ENCODE data around the gene ANAPC10. TPM values are rescaled to one million over a fixed set of nuclear protein-coding genes. Genes with fewer than 3 reads are reported as not detected.

ANAPC10 gene
- polyA plus RNA-seq, 2 of the 4 experiments (the other 2 are of a cell fraction), result 16.4 to 33.8 TPM

DNA sequence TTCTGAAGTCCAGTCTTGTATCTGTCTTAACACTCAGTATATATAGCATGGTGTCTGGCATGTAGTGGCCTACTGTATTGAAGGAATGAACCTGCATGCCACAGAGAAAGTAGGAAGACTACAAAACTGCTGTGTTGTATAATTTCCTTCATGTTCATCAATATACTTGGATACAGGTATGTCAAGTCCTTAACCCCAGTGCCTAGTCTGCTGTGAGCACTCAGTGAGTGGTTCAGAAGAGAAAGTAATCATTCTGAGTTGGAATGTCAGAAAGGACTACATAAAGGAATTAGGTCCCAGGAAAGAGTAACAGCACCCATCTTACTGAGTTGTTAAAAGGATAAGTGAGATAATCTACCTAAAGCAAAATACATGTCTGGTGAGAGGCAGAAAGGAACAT is 32.1 kb upstream of the ANAPC10 start:
- ATAC-seq, result peak; percentile 19 to 29; a peak in 3 of 6 replicates
- no peaks in the 10 kb centered on the region for H3K4me1 ChIP-seq
- H3K9me3 ChIP-seq, result no peaks in the 10 kb centered on the region
- H3K27ac ChIP-seq, result no peak overlapping the region
- ChIA-PET POLR2A (no interaction called here), CTCF (no interaction called here)
- H3K4me2 ChIP-seq, result no peak overlapping the region
- FAIRE-seq, result no peak
- DNase-seq (ENCODE audit: low read depth in 1 of 2, low spot score in 1 of 2), result no peak
- TF ChIP-seq GATA3 (IDR thresholded peaks at IDR 0.05; ENCODE audit: borderline replicate concordance) (no peak), POLR2AphosphoS2 (conservative IDR thresholded peaks at IDR 0.05; ENCODE audit: low read length) (0 out of 2 replicates have a peak, but pooled peaks have one; percentile 60), FOXS1 (CRISPR knock-in tag; IDR thresholded peaks at IDR 0.05) (no peak)
- no peak overlapping the region for H3K4me3 ChIP-seq

DNA sequence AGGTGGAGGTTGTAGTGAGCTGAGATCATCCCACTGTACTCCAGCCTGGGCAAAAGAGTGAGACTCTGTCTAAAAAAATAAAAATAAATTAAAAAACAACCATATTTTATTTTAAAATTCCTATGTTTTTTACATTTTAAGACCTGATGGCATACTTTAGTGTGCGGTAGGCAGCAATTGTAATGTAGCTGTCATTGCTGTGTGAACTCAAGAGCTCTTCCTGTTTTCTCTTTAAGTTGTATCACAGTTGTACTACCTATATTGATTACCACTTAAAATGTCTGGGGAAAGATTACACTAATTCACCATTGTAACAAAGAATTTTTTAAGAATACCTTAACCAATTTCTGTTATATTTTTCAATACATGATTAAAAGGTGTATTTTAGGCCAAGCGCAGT is 27.4 kb upstream of the ANAPC10 start:
- no peak overlapping the region for H3K4me3 ChIP-seq
- ATAC-seq (no peak), FAIRE-seq (no peak), DNase-seq (ENCODE audit: low read depth in 1 of 2, low spot score in 1 of 2) (no peak)
- H3K27ac ChIP-seq, result no peak overlapping the region
- H3K4me1 ChIP-seq, result no peaks in the 10 kb centered on the region
- ChIA-PET POLR2A (no interaction called here), CTCF (no interaction called here)
- TF ChIP-seq MAZ (IDR thresholded peaks at IDR 0.05; ENCODE audit: borderline replicate concordance, low read depth, low read length) (no peak), RARB (CRISPR knock-in tag; IDR thresholded peaks at IDR 0.05) (no peak), ZC3H11A (IDR thresholded peaks at IDR 0.05) (no peak), KDM1A (IDR thresholded peaks at IDR 0.05; ENCODE audit: low read depth) (no peak), POLR2AphosphoS2 (conservative IDR thresholded peaks at IDR 0.05; ENCODE audit: low read length) (no peak), SREBF2 (IDR thresholded peaks at IDR 0.05) (no peak)
- TF ChIP-seq, protein P1, sequence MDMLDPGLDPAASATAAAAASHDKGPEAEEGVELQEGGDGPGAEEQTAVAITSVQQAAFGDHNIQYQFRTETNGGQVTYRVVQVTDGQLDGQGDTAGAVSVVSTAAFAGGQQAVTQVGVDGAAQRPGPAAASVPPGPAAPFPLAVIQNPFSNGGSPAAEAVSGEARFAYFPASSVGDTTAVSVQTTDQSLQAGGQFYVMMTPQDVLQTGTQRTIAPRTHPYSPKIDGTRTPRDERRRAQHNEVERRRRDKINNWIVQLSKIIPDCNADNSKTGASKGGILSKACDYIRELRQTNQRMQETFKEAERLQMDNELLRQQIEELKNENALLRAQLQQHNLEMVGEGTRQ (IDR thresholded peaks at IDR 0.05), result no peak
- no peak overlapping the region for H3K4me2 ChIP-seq
- no peaks in the 10 kb centered on the region for H3K9me3 ChIP-seq
- WGBS (ENCODE audit: missing lambda C conversion rate), result 96% methylated on average over 2 of the region's 2 CpGs

DNA sequence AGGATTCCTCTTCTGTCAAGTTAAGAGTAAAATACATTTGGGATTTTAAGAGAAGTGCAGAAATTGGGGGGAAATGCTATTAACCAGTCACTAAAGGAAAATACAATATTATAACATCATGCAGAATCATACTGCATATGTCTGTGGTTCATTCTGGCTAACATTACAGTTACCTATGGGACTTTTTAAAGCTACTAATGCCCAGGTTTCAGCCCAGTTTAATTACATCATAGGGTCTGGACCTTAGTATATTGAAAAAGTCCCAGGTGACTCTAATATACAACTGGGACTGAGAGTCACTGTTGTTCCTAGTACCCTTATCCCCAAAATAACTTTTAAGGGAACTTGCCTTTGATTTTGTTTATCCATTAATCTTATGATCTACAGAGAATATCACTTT is 10.1 kb upstream of the ANAPC10 start:
- CTCF ChIA-PET, result no interaction called here
- Histone ChIP-seq H3K9me3 (no peaks in the 10 kb centered on the region), H3K27ac (no peak overlapping the region), H3K4me2 (no peak overlapping the region), H3K4me1 (no peaks in the 10 kb centered on the region), H3K4me3 (no peak overlapping the region)
- TF ChIP-seq HOXB13 (CRISPR knock-in tag; IDR thresholded peaks at IDR 0.05; ENCODE audit: low read depth) (no peak), RARB (CRISPR knock-in tag; IDR thresholded peaks at IDR 0.05) (no peak), PHF8 (IDR thresholded peaks at IDR 0.05; ENCODE audit: borderline replicate concordance, low read depth) (no peak), NR3C1 (IDR thresholded peaks at IDR 0.05) (no peak), POLR2A (IDR thresholded peaks at IDR 0.05; ENCODE audit: low read length) (no peak), ZNF302 (CRISPR knock-in tag; IDR thresholded peaks at IDR 0.05) (no peak), FOSB (CRISPR knock-in tag; IDR thresholded peaks at IDR 0.05) (no peak), ZFP36 (IDR thresholded peaks at IDR 0.05; ENCODE audit: borderline replicate concordance, partially characterized antibody) (no peak), NFE2L2 (conservative IDR thresholded peaks at IDR 0.05; ENCODE audit: low read length) (no peak), RFX5 (IDR thresholded peaks at IDR 0.05) (no peak), JUNB (IDR thresholded peaks at IDR 0.05) (no peak), HEYL (CRISPR knock-in tag; IDR thresholded peaks at IDR 0.05) (no peak), ZSCAN20 (CRISPR knock-in tag; IDR thresholded peaks at IDR 0.05) (no peak), RCOR1 (IDR thresholded peaks at IDR 0.05; ENCODE audit: low read depth, low read length) (no peak)
- TF ChIP-seq, protein P2, sequence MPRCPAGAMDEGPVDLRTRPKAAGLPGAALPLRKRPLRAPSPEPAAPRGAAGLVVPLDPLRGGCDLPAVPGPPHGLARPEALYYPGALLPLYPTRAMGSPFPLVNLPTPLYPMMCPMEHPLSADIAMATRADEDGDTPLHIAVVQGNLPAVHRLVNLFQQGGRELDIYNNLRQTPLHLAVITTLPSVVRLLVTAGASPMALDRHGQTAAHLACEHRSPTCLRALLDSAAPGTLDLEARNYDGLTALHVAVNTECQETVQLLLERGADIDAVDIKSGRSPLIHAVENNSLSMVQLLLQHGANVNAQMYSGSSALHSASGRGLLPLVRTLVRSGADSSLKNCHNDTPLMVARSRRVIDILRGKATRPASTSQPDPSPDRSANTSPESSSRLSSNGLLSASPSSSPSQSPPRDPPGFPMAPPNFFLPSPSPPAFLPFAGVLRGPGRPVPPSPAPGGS (IDR thresholded peaks at IDR 0.05), result no peak
- TF ChIP-seq, protein P3, sequence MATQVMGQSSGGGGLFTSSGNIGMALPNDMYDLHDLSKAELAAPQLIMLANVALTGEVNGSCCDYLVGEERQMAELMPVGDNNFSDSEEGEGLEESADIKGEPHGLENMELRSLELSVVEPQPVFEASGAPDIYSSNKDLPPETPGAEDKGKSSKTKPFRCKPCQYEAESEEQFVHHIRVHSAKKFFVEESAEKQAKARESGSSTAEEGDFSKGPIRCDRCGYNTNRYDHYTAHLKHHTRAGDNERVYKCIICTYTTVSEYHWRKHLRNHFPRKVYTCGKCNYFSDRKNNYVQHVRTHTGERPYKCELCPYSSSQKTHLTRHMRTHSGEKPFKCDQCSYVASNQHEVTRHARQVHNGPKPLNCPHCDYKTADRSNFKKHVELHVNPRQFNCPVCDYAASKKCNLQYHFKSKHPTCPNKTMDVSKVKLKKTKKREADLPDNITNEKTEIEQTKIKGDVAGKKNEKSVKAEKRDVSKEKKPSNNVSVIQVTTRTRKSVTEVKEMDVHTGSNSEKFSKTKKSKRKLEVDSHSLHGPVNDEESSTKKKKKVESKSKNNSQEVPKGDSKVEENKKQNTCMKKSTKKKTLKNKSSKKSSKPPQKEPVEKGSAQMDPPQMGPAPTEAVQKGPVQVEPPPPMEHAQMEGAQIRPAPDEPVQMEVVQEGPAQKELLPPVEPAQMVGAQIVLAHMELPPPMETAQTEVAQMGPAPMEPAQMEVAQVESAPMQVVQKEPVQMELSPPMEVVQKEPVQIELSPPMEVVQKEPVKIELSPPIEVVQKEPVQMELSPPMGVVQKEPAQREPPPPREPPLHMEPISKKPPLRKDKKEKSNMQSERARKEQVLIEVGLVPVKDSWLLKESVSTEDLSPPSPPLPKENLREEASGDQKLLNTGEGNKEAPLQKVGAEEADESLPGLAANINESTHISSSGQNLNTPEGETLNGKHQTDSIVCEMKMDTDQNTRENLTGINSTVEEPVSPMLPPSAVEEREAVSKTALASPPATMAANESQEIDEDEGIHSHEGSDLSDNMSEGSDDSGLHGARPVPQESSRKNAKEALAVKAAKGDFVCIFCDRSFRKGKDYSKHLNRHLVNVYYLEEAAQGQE (IDR thresholded peaks at IDR 0.05), result no peak
- TF ChIP-seq, protein P4, sequence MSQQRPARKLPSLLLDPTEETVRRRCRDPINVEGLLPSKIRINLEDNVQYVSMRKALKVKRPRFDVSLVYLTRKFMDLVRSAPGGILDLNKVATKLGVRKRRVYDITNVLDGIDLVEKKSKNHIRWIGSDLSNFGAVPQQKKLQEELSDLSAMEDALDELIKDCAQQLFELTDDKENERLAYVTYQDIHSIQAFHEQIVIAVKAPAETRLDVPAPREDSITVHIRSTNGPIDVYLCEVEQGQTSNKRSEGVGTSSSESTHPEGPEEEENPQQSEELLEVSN (IDR thresholded peaks at IDR 0.05; ENCODE audit: borderline replicate concordance, low read depth), result no peak
- TF ChIP-seq, protein P5, sequence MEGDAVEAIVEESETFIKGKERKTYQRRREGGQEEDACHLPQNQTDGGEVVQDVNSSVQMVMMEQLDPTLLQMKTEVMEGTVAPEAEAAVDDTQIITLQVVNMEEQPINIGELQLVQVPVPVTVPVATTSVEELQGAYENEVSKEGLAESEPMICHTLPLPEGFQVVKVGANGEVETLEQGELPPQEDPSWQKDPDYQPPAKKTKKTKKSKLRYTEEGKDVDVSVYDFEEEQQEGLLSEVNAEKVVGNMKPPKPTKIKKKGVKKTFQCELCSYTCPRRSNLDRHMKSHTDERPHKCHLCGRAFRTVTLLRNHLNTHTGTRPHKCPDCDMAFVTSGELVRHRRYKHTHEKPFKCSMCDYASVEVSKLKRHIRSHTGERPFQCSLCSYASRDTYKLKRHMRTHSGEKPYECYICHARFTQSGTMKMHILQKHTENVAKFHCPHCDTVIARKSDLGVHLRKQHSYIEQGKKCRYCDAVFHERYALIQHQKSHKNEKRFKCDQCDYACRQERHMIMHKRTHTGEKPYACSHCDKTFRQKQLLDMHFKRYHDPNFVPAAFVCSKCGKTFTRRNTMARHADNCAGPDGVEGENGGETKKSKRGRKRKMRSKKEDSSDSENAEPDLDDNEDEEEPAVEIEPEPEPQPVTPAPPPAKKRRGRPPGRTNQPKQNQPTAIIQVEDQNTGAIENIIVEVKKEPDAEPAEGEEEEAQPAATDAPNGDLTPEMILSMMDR (IDR thresholded peaks at IDR 0.05), result no peak
- TF ChIP-seq, protein P6, sequence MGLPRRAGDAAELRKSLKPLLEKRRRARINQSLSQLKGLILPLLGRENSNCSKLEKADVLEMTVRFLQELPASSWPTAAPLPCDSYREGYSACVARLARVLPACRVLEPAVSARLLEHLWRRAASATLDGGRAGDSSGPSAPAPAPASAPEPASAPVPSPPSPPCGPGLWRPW (IDR thresholded peaks at IDR 0.05), result no peak
- FAIRE-seq, result no peak
- POLR2A ChIA-PET, result no interaction called here
- no peak for ATAC-seq
- DNase-seq (ENCODE audit: low read depth in 1 of 2, low spot score in 1 of 2), result no peak
